Lung (tissue), 12 donors: ENCODE results near the gene FAM229A. TPM values are rescaled to one million over a fixed set of nuclear protein-coding genes. Genes with fewer than 3 reads are reported as not detected.

Experiments
- ATAC-seq: fragments of 200-7000 bp; cut with Tn5 transposase; one replicate; pipeline ENCODE4 v1.9.1; 2020; ENCODE audit warnings: moderate number of reproducible peaks; ENCODE audit not compliant: insufficient read depth, low FRiP score
- DNase-seq, 3 donors: peaks; one replicate each; pipeline ENCODE4 v3.0.0-alpha.2; 2013 to 2017
- H3K27ac ChIP-seq, 2 donors: one replicate each; pipeline ENCODE4 v1.5.1; 2013; ENCODE audit warnings: mild to moderate bottlenecking in 2 of 2, moderate library complexity in 2 of 2, control low read depth in 1 of 2, inconsistent platforms in 1 of 2, low read depth in 1 of 2, low read length in 1 of 2
- H3K27me3 ChIP-seq, 3 donors: one replicate each; pipeline ENCODE4 v1.5.1; 2013; ENCODE audit warnings: low read length in 2 of 3; ENCODE audit not compliant: control insufficient read depth in 3 of 3, insufficient read depth in 3 of 3
- H3K36me3 ChIP-seq, 4 donors: one replicate each; pipeline ENCODE4 v1.5.1; 2013; ENCODE audit warnings: low read length in 4 of 4, mild to moderate bottlenecking in 1 of 4, moderate library complexity in 1 of 4; ENCODE audit not compliant: control insufficient read depth in 4 of 4, insufficient read depth in 4 of 4
- H3K4me1 ChIP-seq, 5 donors: one replicate each; pipeline ENCODE4 v1.5.1; 2013; ENCODE audit warnings: low read length in 5 of 5, mild to moderate bottlenecking in 2 of 5, moderate library complexity in 1 of 5; ENCODE audit not compliant: control insufficient read depth in 5 of 5, insufficient read depth in 5 of 5
- H3K4me3 ChIP-seq: one replicate; pipeline ENCODE4 v1.5.1; 2013; ENCODE audit warnings: mild to moderate bottlenecking, control low read depth, moderate library complexity
- H3K9ac ChIP-seq, 2 donors: one replicate each; pipeline ENCODE4 v1.5.1; 2013; ENCODE audit warnings: low read length in 2 of 2, control low read depth in 1 of 2; ENCODE audit not compliant: insufficient read depth in 1 of 2
- H3K9me3 ChIP-seq, 4 donors: one replicate each; pipeline ENCODE4 v1.5.1; 2013; ENCODE audit warnings: low read length in 3 of 4, mild to moderate bottlenecking in 1 of 4, moderate library complexity in 1 of 4; ENCODE audit not compliant: control insufficient read depth in 4 of 4, insufficient read depth in 3 of 4
- WGBS, 2 donors: extraction: QIAGEN DNeasy Blood & Tissue Kit; methylation state at CpG; one replicate each; pipeline ENCODE4 v1.1.7; 2013; 5-methylcytosine and 5-hydroxymethylcytosine counted together
- polyA plus RNA-seq, 2 donors: library from polyadenylated mRNA; stranded (reverse); fragments of 200-250 nt; gene quantifications; one replicate each; pipeline ENCODE4 v1.2.1, GENCODE V29; 2013
- total RNA-seq, 2 donors: library from RNA; depleted of rRNA in 1 of 2; stranded (reverse); fragments of >200 nt in 1 of 2; gene quantifications; one replicate each; pipeline ENCODE4 v1.2.1, GENCODE V29; 2014 to 2021
- TF ChIP-seq, protein P1 (sequence below): IDR thresholded peaks from 2 replicates; pipeline ENCODE4 v1.5.1; 2012; ENCODE audit warnings: mild to moderate bottlenecking; ENCODE audit errors: control extremely low read depth, extremely low read depth
- donor health status: control.
- donor health status: control.
- donor health status: Bipolar disorder and iron deficiency.
- donor health status: healthy.
- donor health status: DM: yes; HTN: yes; CAD: no.

The FAM229A gene
- total and polyA plus RNA-seq, 4 donors: 2.2 to 7.2 (median 5.1) TPM

DNA sequence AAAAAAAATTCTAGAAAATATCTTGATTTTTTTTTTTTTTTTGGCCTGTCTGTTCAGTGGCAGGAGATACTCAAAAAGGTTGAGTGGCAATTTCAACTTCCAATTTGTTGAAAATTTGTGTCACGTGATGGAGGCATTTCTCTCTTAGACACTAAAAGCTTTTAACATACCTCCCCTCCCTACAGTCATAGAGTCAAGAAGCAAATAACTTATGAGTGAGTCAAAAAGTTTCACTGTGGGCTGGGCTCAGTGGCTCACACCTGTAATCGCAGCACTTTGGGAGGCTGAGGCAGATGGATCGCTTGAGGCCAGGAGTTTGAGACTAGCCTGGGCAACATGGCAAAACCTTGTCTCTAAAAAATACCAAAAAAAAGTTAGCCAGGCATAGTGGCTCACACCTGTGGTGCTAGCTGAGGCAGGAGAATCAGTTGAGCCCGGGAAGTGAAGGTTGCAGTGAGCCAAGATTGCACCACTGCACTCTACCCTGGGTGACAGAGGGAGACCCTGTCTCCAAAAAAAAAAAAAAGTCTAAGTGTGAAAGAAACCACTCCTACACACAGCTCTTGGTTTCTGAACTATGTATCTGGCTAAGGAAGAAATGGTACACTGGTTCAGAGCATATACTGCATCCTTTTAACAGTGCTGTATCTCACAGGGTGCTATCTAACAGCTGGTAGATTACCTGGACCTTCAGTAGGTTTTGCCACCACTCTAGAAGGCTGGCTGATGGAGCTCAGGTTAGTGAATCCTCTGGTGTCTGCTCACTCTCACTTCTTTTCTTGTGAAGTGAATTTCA, 43.6 kb upstream of the FAM229A start:
- no peaks in the 10 kb centered on the region for H3K27me3 ChIP-seq
- TF ChIP-seq, protein P1, sequence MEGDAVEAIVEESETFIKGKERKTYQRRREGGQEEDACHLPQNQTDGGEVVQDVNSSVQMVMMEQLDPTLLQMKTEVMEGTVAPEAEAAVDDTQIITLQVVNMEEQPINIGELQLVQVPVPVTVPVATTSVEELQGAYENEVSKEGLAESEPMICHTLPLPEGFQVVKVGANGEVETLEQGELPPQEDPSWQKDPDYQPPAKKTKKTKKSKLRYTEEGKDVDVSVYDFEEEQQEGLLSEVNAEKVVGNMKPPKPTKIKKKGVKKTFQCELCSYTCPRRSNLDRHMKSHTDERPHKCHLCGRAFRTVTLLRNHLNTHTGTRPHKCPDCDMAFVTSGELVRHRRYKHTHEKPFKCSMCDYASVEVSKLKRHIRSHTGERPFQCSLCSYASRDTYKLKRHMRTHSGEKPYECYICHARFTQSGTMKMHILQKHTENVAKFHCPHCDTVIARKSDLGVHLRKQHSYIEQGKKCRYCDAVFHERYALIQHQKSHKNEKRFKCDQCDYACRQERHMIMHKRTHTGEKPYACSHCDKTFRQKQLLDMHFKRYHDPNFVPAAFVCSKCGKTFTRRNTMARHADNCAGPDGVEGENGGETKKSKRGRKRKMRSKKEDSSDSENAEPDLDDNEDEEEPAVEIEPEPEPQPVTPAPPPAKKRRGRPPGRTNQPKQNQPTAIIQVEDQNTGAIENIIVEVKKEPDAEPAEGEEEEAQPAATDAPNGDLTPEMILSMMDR: no peak
- H3K9ac ChIP-seq: no peak overlapping the region
- 80 to 91% methylated on average over 4 of the region's 4 CpGs for WGBS, 2 donors
- ATAC-seq (no peak), DNase-seq (no peak)
- no peak overlapping the region for H3K4me3 ChIP-seq
- no peaks in the 10 kb centered on the region for H3K4me1 ChIP-seq
- no peak overlapping the region for H3K27ac ChIP-seq
- no peaks in the 10 kb centered on the region for H3K36me3 ChIP-seq
- H3K9me3 ChIP-seq: no peaks in the 10 kb centered on the region

- Histone ChIP-seq H3K4me3 (no peak overlapping the region), H3K9me3 (no peaks in the 10 kb centered on the region), H3K27ac (no peak overlapping the region), H3K4me1 (no peaks in the 10 kb centered on the region), H3K27me3 (no peaks in the 10 kb centered on the region), H3K36me3 (no peaks in the 10 kb centered on the region), H3K9ac (peak overlapping the region in 1 of 2 donors; percentile 11)
- WGBS, 2 donors: 42 to 46% methylated on average over 2 of the region's 2 CpGs
- TF ChIP-seq, protein P1: no peak
- no peak for ATAC-seq
- no peak for DNase-seq
Observed at GRCh38 chr1:32404946-32405345, 42.7 kb upstream of the FAM229A start.

DNA sequence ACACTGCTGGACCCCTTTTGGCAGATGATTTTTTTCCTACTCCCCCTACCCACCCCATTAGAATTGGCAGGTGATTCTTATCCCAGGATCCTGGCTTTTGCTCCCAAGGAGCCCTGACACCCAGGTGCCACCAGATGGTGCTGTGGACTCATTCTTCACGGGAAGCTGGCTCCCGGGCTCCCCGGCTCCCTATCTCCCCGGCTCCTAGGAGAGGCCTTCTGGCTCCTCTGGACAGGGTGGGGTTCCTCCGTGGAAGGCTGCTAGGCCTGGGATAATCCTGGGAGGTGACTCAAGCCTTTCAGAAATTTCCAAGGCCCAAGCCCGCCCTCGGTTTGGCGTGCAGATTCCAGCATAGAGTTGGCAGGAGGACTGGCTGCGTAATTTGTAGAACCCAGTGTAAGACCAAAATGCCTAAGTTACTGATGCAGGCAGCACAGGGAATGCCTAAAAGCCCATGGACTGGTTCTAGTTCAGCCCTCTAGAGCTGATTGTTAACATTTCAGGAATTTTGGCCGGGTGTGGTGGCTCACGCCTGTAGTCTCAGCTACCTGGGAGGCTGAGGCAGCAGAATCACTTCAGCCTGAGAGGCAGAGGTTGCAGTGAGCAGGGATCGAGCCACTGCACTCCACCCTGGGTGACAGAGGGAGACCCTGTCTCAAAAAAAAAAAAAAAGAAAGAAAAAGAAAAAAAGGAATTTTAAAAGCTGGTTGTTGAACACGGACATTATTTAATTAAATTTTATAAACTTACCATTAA, 38.8 kb upstream of the FAM229A start:
- Histone ChIP-seq H3K36me3 (no peaks in the 10 kb centered on the region), H3K9ac (no peak overlapping the region), H3K4me3 (no peak overlapping the region), H3K4me1 (no peaks in the 10 kb centered on the region), H3K27me3 (no peaks in the 10 kb centered on the region), H3K9me3 (no peaks in the 10 kb centered on the region), H3K27ac (no peak overlapping the region)
- ATAC-seq: peak; percentile 96
- WGBS, 2 donors: 42 to 43% methylated on average over 13 of the region's 13 CpGs
- peak; percentile 82 to 87 (median 82) for DNase-seq
- TF ChIP-seq, protein P1: peak; percentile 64
